ENCODE results near the gene UNC93B1. TPM values are rescaled to one million over a fixed set of nuclear protein-coding genes. Genes with fewer than 3 reads are reported as not detected.
"Not testable (repeated sequence)": the region's sequence is repeated elsewhere in the genome, so short reads cannot be mapped to it uniquely, and the experiment has no call there.

Gene UNC93B1
- polyA plus RNA-seq, 1 donor (not counting 4 experiments of a cell fraction or from before 2014, with no cell fraction given): 15.4 TPM

GRCh38 chr11:67994387-67994786 lies 9.5 kb downstream of the UNC93B1 start:
- FAIRE-seq; H3K27ac ChIP-seq (ENCODE audit: control insufficient read depth, insufficient read depth, low read length); H3K79me2 ChIP-seq (ENCODE audit: control insufficient read depth, insufficient read depth, low read length); H3K9me3 ChIP-seq (ENCODE audit: control insufficient read depth, low read depth, low read length); H3K9ac ChIP-seq (ENCODE audit: control insufficient read depth, extremely low read depth, insufficient read depth, low read length); H3K4me1 ChIP-seq (ENCODE audit: control insufficient read depth, extremely low read depth, insufficient read depth, low read length); H2AFZ ChIP-seq (ENCODE audit: control insufficient read depth, low read length); H4K20me1 ChIP-seq (ENCODE audit: control insufficient read depth, extremely low read depth, insufficient read depth, low read length); H3K4me3 ChIP-seq (ENCODE audit: control insufficient read depth in 2 of 3, extremely low read depth in 1 of 3, insufficient read depth in 2 of 3, low read depth in 1 of 3, low read length in 3 of 3); DNase-seq (ENCODE audit: low read depth, low spot score); dilution Hi-C loops (cut with MboI; ENCODE audit: extremely low pct_ligation_motif_present, low sequenced_read_pairs); H3K4me2 ChIP-seq (ENCODE audit: control insufficient read depth, extremely low read depth, insufficient read depth, low read depth, low read length); H3K27me3 ChIP-seq (ENCODE audit: control insufficient read depth, extremely low read depth, insufficient read depth, low read length); H3K36me3 ChIP-seq (ENCODE audit: control insufficient read depth in 2 of 2, extremely low read depth in 1 of 2, insufficient read depth in 2 of 2, low read length in 2 of 2); H3K9me1 ChIP-seq (ENCODE audit: control insufficient read depth, extremely low read depth, insufficient read depth, low read length): not testable (repeated sequence)

DNA sequence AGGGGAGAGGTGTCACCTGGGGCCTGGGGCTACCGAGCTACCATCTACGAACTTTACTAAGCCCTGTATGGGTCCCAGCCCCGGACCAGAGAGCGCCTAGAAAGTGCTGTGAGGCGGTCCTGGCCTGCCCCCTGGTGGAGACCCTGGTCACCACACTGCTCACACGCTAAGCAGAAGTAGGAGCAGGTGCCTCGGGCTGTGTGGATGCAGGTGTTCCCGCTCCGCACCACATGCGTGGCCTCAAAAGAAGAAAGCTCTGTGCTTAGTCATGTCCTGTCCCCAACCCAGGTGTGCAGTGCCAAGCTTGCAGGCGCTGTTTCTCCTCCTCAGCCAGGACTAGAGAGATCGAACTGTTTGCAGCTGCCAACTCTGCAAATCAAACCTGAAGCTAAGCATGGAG lies 10.1 kb downstream of the UNC93B1 start:
- H3K27ac ChIP-seq (ENCODE audit: control insufficient read depth, insufficient read depth, low read length); H3K4me3 ChIP-seq (ENCODE audit: control insufficient read depth in 2 of 3, extremely low read depth in 1 of 3, insufficient read depth in 2 of 3, low read depth in 1 of 3, low read length in 3 of 3); H3K36me3 ChIP-seq (ENCODE audit: control insufficient read depth in 2 of 2, extremely low read depth in 1 of 2, insufficient read depth in 2 of 2, low read length in 2 of 2); H3K4me1 ChIP-seq (ENCODE audit: control insufficient read depth, extremely low read depth, insufficient read depth, low read length); H2AFZ ChIP-seq (ENCODE audit: control insufficient read depth, low read length); DNase-seq (ENCODE audit: low read depth, low spot score); H3K9me3 ChIP-seq (ENCODE audit: control insufficient read depth, low read depth, low read length); H3K79me2 ChIP-seq (ENCODE audit: control insufficient read depth, insufficient read depth, low read length); FAIRE-seq; dilution Hi-C loops (cut with MboI; ENCODE audit: extremely low pct_ligation_motif_present, low sequenced_read_pairs); H3K9me1 ChIP-seq (ENCODE audit: control insufficient read depth, extremely low read depth, insufficient read depth, low read length); H3K9ac ChIP-seq (ENCODE audit: control insufficient read depth, extremely low read depth, insufficient read depth, low read length); H3K27me3 ChIP-seq (ENCODE audit: control insufficient read depth, extremely low read depth, insufficient read depth, low read length); H3K4me2 ChIP-seq (ENCODE audit: control insufficient read depth, extremely low read depth, insufficient read depth, low read depth, low read length); H4K20me1 ChIP-seq (ENCODE audit: control insufficient read depth, extremely low read depth, insufficient read depth, low read length): not testable (repeated sequence)
- peak; percentile 16 to 71 (median 30) for TF ChIP-seq CTCF (optimal IDR thresholded peaks at IDR 0.05 in 1 of 3, IDR thresholded peaks at IDR 0.05 in 1 of 3, conservative IDR thresholded peaks at IDR 0.05 in 1 of 3; ENCODE audit: extremely low read depth in 1 of 3, insufficient read depth in 2 of 3, low read length in 3 of 3)

DNA sequence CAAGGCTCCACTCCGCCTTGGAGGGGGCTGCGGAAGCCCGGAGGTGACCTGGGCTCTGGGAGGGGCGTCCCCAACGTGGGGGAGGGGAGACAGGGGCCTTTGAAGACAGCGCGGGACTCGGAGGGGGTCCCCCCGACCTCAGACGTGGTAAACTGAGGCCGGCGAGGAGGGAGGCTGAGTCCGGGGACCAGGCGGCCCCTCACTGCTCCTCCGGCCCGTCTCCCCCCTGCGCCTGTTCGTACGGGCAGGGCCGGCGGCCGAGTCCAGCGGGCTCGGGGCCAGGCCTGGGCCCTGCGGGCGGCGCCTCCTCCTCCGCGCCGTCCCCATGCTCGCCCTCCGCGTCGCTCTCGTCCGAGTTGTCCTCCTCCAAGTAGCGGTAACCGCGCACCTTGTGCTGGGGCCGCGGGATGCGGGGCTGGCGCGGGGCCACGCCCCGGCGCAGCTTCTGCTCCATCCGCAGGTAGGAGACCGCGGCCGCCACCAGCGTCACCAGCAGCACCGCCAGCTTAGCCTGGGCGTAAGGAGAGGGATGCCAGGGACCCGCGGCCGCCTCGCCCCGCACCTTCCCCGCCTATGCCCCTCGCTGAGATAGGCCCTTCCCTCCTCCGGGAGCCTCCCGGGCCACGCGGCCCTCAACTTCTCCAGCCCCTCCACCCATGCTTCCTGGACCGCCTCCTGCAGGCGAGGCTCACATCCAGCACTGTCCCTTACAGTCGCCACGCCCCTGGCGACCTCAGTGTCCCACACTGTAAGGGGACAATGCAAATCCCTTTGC lies 12.4 kb downstream of the UNC93B1 start:
- H3K27me3 ChIP-seq (ENCODE audit: control insufficient read depth, extremely low read depth, insufficient read depth, low read length); H3K9ac ChIP-seq (ENCODE audit: control insufficient read depth, extremely low read depth, insufficient read depth, low read length); H3K4me3 ChIP-seq (ENCODE audit: control insufficient read depth in 2 of 3, extremely low read depth in 1 of 3, insufficient read depth in 2 of 3, low read depth in 1 of 3, low read length in 3 of 3); H3K36me3 ChIP-seq (ENCODE audit: control insufficient read depth in 2 of 2, extremely low read depth in 1 of 2, insufficient read depth in 2 of 2, low read length in 2 of 2); H2AFZ ChIP-seq (ENCODE audit: control insufficient read depth, low read length); DNase-seq (ENCODE audit: low read depth, low spot score); H3K9me1 ChIP-seq (ENCODE audit: control insufficient read depth, extremely low read depth, insufficient read depth, low read length); H3K4me1 ChIP-seq (ENCODE audit: control insufficient read depth, extremely low read depth, insufficient read depth, low read length); H3K4me2 ChIP-seq (ENCODE audit: control insufficient read depth, extremely low read depth, insufficient read depth, low read depth, low read length); H3K79me2 ChIP-seq (ENCODE audit: control insufficient read depth, insufficient read depth, low read length); FAIRE-seq; H3K9me3 ChIP-seq (ENCODE audit: control insufficient read depth, low read depth, low read length); H4K20me1 ChIP-seq (ENCODE audit: control insufficient read depth, extremely low read depth, insufficient read depth, low read length); H3K27ac ChIP-seq (ENCODE audit: control insufficient read depth, insufficient read depth, low read length); dilution Hi-C loops (cut with MboI; ENCODE audit: extremely low pct_ligation_motif_present, low sequenced_read_pairs): not testable (repeated sequence)

DNA sequence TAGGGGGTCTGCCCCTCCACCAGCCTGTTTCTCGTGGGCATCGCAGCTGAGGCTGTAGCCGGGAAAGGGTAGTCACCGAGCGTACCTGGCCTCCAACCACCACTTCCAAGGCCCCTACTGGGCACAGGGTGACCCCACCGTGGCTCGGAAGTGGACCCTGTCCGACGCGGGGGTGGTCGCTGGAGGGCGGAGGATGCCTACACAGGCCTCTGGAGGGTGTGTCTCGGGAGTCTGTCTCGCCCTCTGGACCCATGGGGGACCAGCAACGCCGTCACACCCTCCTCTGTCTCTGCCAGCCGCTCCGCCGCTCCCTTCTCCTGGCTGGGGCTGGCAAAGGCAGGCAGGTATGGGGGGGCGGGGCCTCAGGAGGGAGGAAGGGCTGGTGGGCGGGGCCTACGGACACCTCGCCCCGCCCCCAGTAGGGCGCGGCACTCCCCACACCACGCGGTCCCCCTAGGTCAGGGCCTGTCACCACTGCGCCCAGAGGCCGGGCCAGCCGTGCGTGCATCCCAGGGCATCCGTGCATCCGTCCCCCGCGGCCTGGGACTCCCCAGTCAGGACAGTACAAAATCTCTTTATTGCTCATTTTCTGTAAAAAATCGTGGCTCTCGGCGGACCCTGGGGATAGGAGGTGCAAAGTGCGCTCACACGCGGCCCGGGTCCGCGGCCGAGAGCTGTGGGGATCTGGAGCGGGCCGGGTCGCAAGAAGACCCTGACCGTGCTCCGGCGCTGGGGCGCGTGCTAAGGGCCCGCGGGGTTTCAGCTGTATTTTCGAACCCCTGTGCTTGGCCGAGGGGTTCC lies 13.2 kb downstream of the UNC93B1 start:
- DNase-seq (ENCODE audit: low read depth, low spot score); H2AFZ ChIP-seq (ENCODE audit: control insufficient read depth, low read length); dilution Hi-C loops (cut with MboI; ENCODE audit: extremely low pct_ligation_motif_present, low sequenced_read_pairs); H3K36me3 ChIP-seq (ENCODE audit: control insufficient read depth in 2 of 2, extremely low read depth in 1 of 2, insufficient read depth in 2 of 2, low read length in 2 of 2); FAIRE-seq; H3K9me1 ChIP-seq (ENCODE audit: control insufficient read depth, extremely low read depth, insufficient read depth, low read length); H3K4me3 ChIP-seq (ENCODE audit: control insufficient read depth in 2 of 3, extremely low read depth in 1 of 3, insufficient read depth in 2 of 3, low read depth in 1 of 3, low read length in 3 of 3); H4K20me1 ChIP-seq (ENCODE audit: control insufficient read depth, extremely low read depth, insufficient read depth, low read length); H3K27ac ChIP-seq (ENCODE audit: control insufficient read depth, insufficient read depth, low read length); H3K9ac ChIP-seq (ENCODE audit: control insufficient read depth, extremely low read depth, insufficient read depth, low read length); H3K9me3 ChIP-seq (ENCODE audit: control insufficient read depth, low read depth, low read length); H3K4me1 ChIP-seq (ENCODE audit: control insufficient read depth, extremely low read depth, insufficient read depth, low read length); H3K27me3 ChIP-seq (ENCODE audit: control insufficient read depth, extremely low read depth, insufficient read depth, low read length); H3K79me2 ChIP-seq (ENCODE audit: control insufficient read depth, insufficient read depth, low read length): not testable (repeated sequence)
- peak overlapping the region; percentile 16 for H3K4me2 ChIP-seq (ENCODE audit: control insufficient read depth, extremely low read depth, insufficient read depth, low read depth, low read length)

Data from keratinocyte (primary cell).